AG04449 (cell line): ENCODE measurements around the gene NCOR2.

Experiments used
- CTCF ChIA-PET: fragments of 350-600 bp; formaldehyde crosslinking; extraction: SDS; loops from one replicate; lab custom pipeline; 2021; ENCODE audit warnings: antibody characterized with exemption; lab: Yijun Ruan, JAX
- POLR2A ChIA-PET: fragments of 400-600, 350-600 bp; formaldehyde crosslinking; extraction: SDS; loops from one replicate; lab custom pipeline; 2020; ENCODE audit warnings: antibody characterized with exemption, inconsistent platforms; lab: Yijun Ruan, JAX
- DNase-seq: peaks from one replicate; pipeline ENCODE4 v3.0.0-alpha.2; 2010; ENCODE audit warnings: low read depth, low spot score
- H3K4me3 ChIP-seq: 2 replicates; pipeline ENCODE4 v1.5.1; 2011; ENCODE audit warnings: low read depth, mild to moderate bottlenecking, control low read depth, low read length
- TF ChIP-seq, protein P1 (sequence below): IDR thresholded peaks from one replicate; pipeline ENCODE4 v1.5.1; 2011; ENCODE audit warnings: mild to moderate bottlenecking, moderate library complexity, low read length, control low read depth, inconsistent platforms; ENCODE audit not compliant: insufficient read depth; ENCODE audit errors: missing control alignments

NCOR2 gene

GRCh38 chr12:124544983-124545382 is 22.4 kb downstream of the NCOR2 start:
- TF ChIP-seq, protein P1, sequence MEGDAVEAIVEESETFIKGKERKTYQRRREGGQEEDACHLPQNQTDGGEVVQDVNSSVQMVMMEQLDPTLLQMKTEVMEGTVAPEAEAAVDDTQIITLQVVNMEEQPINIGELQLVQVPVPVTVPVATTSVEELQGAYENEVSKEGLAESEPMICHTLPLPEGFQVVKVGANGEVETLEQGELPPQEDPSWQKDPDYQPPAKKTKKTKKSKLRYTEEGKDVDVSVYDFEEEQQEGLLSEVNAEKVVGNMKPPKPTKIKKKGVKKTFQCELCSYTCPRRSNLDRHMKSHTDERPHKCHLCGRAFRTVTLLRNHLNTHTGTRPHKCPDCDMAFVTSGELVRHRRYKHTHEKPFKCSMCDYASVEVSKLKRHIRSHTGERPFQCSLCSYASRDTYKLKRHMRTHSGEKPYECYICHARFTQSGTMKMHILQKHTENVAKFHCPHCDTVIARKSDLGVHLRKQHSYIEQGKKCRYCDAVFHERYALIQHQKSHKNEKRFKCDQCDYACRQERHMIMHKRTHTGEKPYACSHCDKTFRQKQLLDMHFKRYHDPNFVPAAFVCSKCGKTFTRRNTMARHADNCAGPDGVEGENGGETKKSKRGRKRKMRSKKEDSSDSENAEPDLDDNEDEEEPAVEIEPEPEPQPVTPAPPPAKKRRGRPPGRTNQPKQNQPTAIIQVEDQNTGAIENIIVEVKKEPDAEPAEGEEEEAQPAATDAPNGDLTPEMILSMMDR = no peak
- DNase-seq = no peak
- POLR2A ChIA-PET = no interaction called here
- H3K4me3 ChIP-seq = no peak overlapping the region
- CTCF ChIA-PET = no interaction called here

GRCh38 chr12:124544311-124544970 is 23.0 kb downstream of the NCOR2 start:
- no peak overlapping the region for H3K4me3 ChIP-seq
- TF ChIP-seq, protein P1 = no peak
- ChIA-PET POLR2A (no interaction called here), CTCF (no interaction called here)
- DNase-seq = no peak

GRCh38 chr12:124543590-124544310 is 23.7 kb downstream of the NCOR2 start:
- ChIA-PET CTCF (interaction anchor here (1.1 kb wide), 1 partner anchor 221 kb away, joined by 3 read pairs; no protein-coding TSS in a partner anchor), POLR2A (no interaction called here)
- no peak overlapping the region for H3K4me3 ChIP-seq
- no peak for DNase-seq
- TF ChIP-seq, protein P1 = no peak

DNA sequence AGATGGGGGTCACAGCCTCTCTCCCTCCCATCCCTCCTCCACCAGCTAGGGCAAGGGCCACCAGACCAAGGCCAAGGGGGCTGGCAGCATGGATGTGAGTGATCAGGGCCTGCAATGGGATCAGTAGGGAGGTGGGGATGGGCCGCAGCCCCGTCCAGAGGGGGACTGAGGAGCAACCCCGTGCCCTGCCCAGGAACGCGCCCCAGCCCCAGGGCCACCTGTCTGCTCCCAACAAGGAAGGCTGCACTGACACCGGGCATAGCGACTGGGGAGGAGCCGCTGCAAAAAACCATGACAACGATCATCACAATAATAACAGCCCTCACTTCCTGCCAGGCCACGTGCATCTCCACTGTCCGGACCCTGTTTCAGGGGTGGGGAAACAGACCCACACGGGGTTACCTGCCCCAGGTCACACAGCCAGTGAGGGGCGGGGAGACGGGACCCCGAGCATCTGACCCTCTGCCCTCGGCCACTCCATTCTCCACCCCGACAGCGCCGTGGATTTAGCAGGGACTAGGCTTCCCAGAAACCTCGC is 24.3 kb downstream of the NCOR2 start:
- no peak overlapping the region for H3K4me3 ChIP-seq
- DNase-seq = no peak
- POLR2A ChIA-PET = no interaction called here
- CTCF ChIA-PET = interaction anchor here (1.1 kb wide), 1 partner anchor 222 kb away, joined by 3 read pairs; no protein-coding TSS in a partner anchor
- TF ChIP-seq, protein P1 = no peak

- no peak for DNase-seq
- no peak overlapping the region for H3K4me3 ChIP-seq
- TF ChIP-seq, protein P1 = no peak
- CTCF ChIA-PET = interaction anchor here (1.1 to 1.4 kb wide), 2 partner anchors 222 to 225 kb away, joined by 3 to 6 read pairs; no protein-coding TSS in a partner anchor
- POLR2A ChIA-PET = no interaction called here
Measured at GRCh38 chr12:124542021-124542949, 25.1 kb downstream of the NCOR2 start.
